ENCODE results near the gene TMEM123. TPM values are rescaled to one million over a fixed set of nuclear protein-coding genes. Genes with fewer than 3 reads are reported as not detected.

TMEM123 gene
- total and polyA plus RNA-seq, 2 of the 13 experiments (the other 11 are each of a cell fraction or from before 2014, with no cell fraction given): 365 to 2,761 TPM

DNA sequence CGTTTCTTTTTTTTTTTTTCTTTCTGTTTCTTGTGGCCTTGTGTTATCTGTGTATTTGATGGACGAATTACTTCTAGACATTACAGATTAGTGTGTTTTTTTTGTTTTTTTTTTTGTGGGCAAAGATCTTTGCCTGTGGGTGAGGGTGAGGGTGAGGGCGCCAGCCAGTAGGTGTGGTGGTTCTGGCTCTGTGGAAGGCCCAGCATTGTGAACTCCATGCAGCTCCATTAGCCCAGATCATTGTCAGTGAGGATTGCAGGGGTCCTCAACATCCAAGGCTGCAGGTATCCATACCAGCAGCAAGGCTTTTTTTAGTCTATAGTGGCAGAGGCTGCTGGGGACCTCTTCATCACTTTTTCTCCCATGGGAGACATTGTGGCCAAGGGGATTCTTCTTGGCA lies 91.9 kb downstream of the TMEM123 start:
- H3K27ac ChIP-seq (ENCODE audit: extremely low read length, insufficient read depth, low read length): no peak overlapping the region
- in situ Hi-C loops (cut with HindIII; ENCODE audit: extremely low pct_ligation_motif_present, low pct_unique_long_range_greater_than_20kb) (no loop called here), intact Hi-C loops (cut with micrococcal nuclease; ENCODE audit: unreplicated experiment) (no loop called here)
- POLR2A ChIA-PET: no interaction called here
- no TSS peak for BruUV-seq (replicated peaks)
- no peaks in the 10 kb centered on the region; the same call in 1 of the 2 replicates for H4K20me1 ChIP-seq (ENCODE audit: insufficient read depth, low read length)
- no peak for ATAC-seq
- H3K9ac ChIP-seq (ENCODE audit: insufficient read depth, low read depth, low read length): no peak overlapping the region
- no peak overlapping the region for H2AFZ ChIP-seq (ENCODE audit: low read length)
- TF ChIP-seq HNF4G (IDR thresholded peaks at IDR 0.05; ENCODE audit: borderline replicate concordance, low read depth, low read length) (no peak), HNF4G (CRISPR knock-in tag; IDR thresholded peaks at IDR 0.05; ENCODE audit: borderline replicate concordance, low read depth) (no peak), NCOR1 (IDR thresholded peaks at IDR 0.05; ENCODE audit: borderline replicate concordance, low read length) (no peak), KDM4B (CRISPR knock-in tag; IDR thresholded peaks at IDR 0.05) (no peak), ZFAT (CRISPR knock-in tag; conservative IDR thresholded peaks at IDR 0.05) (no peak), CENPX (CRISPR knock-in tag; IDR thresholded peaks at IDR 0.05) (no peak), ZNF549 (CRISPR knock-in tag; IDR thresholded peaks at IDR 0.05) (no peak), ZNF781 (CRISPR knock-in tag; IDR thresholded peaks at IDR 0.05; ENCODE audit: borderline replicate concordance, not compliant biosample characterization) (no peak)
- H3K4me3 ChIP-seq (replicated peaks in 1 of 3; ENCODE audit: insufficient read depth in 1 of 3, low read depth in 2 of 3, low read length in 3 of 3): no peak overlapping the region
- H3K4me2 ChIP-seq (ENCODE audit: low read depth, low read length): no peak overlapping the region
- H3K79me2 ChIP-seq (ENCODE audit: insufficient read depth, low read length): peaks cover 38% of the 10 kb centered on the region
- FAIRE-seq: no peak
- CTCF ChIA-PET (ENCODE audit: low intra/inter-chr PET ratio, low total read pairs): no interaction called here
- peaks cover 24 to 70% of the 10 kb centered on the region in 2 experiments for H3K36me3 ChIP-seq (replicated peaks in 1 of 2; ENCODE audit: control insufficient read depth in 1 of 2, insufficient read depth in 2 of 2, low read length in 2 of 2)
- WGBS (ENCODE audit: low lambda C conversion rate): 94% methylated on average over 3 of the region's 3 CpGs
- no peaks in the 10 kb centered on the region for H3K27me3 ChIP-seq (ENCODE audit: control insufficient read depth in 1 of 2, insufficient read depth in 2 of 2, low read length in 2 of 2)
- DNase-seq (ENCODE audit: low spot score): no peak
- no peaks in the 10 kb centered on the region; the same call in 1 of the 2 replicates for H3K9me3 ChIP-seq (ENCODE audit: low read length)
- H3K4me1 ChIP-seq (ENCODE audit: insufficient read depth, low read length): peaks cover 6% of the 10 kb centered on the region; the same call in 1 of the 2 replicates

DNA sequence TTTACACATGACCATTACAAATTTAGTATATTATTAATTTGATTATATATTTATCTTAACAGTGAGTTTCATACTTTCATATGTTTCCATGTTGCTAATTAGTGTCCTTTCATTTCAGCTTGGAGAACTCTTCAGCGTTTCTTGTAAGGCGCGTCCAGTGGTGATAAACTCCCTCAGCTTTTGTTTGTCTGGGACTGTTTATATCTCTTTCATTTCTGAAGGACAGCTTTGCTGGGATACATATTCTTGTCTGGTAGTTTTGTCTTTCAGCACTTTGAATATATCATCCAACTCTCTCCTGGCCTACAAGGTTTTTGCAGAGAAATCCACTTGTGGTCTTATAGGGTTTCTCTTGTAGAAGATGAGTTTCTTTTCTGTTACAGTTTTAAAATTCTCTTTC lies 93.2 kb downstream of the TMEM123 start:
- intact Hi-C loops (cut with micrococcal nuclease; ENCODE audit: unreplicated experiment): no loop called here
- H3K4me2 ChIP-seq (ENCODE audit: low read depth, low read length): no peak overlapping the region
- 99% methylated on average over 3 of the region's 3 CpGs for WGBS (ENCODE audit: low lambda C conversion rate)
- CTCF ChIA-PET (ENCODE audit: low intra/inter-chr PET ratio, low total read pairs): no interaction called here
- peaks cover 5% of the 10 kb centered on the region; the same call in 1 of the 2 replicates for H3K9me3 ChIP-seq (ENCODE audit: low read length)
- H3K36me3 ChIP-seq (replicated peaks in 1 of 2; ENCODE audit: control insufficient read depth in 1 of 2, insufficient read depth in 2 of 2, low read length in 2 of 2): peaks cover 15 to 57% of the 10 kb centered on the region in 2 experiments
- H3K9ac ChIP-seq (ENCODE audit: insufficient read depth, low read depth, low read length): no peak overlapping the region
- H3K79me2 ChIP-seq (ENCODE audit: insufficient read depth, low read length): peaks cover 51% of the 10 kb centered on the region
- in situ Hi-C loops (cut with HindIII; ENCODE audit: extremely low pct_ligation_motif_present, low pct_unique_long_range_greater_than_20kb): no loop called here
- no peaks in the 10 kb centered on the region; the same call in 1 of the 2 replicates for H4K20me1 ChIP-seq (ENCODE audit: insufficient read depth, low read length)
- no peak overlapping the region for H3K4me3 ChIP-seq (replicated peaks in 1 of 3; ENCODE audit: insufficient read depth in 1 of 3, low read depth in 2 of 3, low read length in 3 of 3)
- DNase-seq (ENCODE audit: low spot score) (no peak), FAIRE-seq (no peak), ATAC-seq (no peak)
- H3K27me3 ChIP-seq (ENCODE audit: control insufficient read depth in 1 of 2, insufficient read depth in 2 of 2, low read length in 2 of 2): no peaks in the 10 kb centered on the region
- BruUV-seq (replicated peaks): no TSS peak
- no peak overlapping the region for H3K27ac ChIP-seq (ENCODE audit: extremely low read length, insufficient read depth, low read length)
- POLR2A ChIA-PET: no interaction called here
- H2AFZ ChIP-seq (ENCODE audit: low read length): no peak overlapping the region
- peaks cover 6% of the 10 kb centered on the region; the same call in 1 of the 2 replicates for H3K4me1 ChIP-seq (ENCODE audit: insufficient read depth, low read length)
- TF ChIP-seq NR3C1 (CRISPR knock-in tag; IDR thresholded peaks at IDR 0.05) (no peak), ZNF337 (CRISPR knock-in tag; IDR thresholded peaks at IDR 0.05; ENCODE audit: borderline replicate concordance, low read depth) (peak; percentile 97; the same call in 1 of the 2 replicates)

All from HepG2 (cell line).